ES-I3 (cell line): Measurements from ENCODE around the gene ANKRD17.

Experiments
- H3K36me3 ChIP-seq: 2 replicates; pipeline ENCODE4 v1.6.1; 2013; ENCODE audit warnings: mild to moderate bottlenecking, low read length, control low read depth, moderate library complexity; ENCODE audit not compliant: insufficient read depth
- H3K4me1 ChIP-seq: 2 replicates; pipeline ENCODE4 v1.6.1; 2013; ENCODE audit warnings: mild to moderate bottlenecking, control low read depth, low read length; ENCODE audit not compliant: insufficient read depth
- H3K9ac ChIP-seq: 2 replicates; pipeline ENCODE4 v1.6.1; 2013; ENCODE audit warnings: low read depth, mild to moderate bottlenecking, low read length, moderate library complexity
- H3K9me3 ChIP-seq: 2 replicates; pipeline ENCODE4 v1.6.1; 2013; ENCODE audit warnings: mild to moderate bottlenecking, low read length, moderate library complexity; ENCODE audit not compliant: control insufficient read depth, insufficient read depth

The ANKRD17 gene

GRCh38 chr4:73055241-73055897 lies 203.2 kb downstream of the ANKRD17 start:
- Histone ChIP-seq H3K4me1 (peaks cover 19% of the 10 kb centered on the region; the same call in 1 of the 2 replicates), H3K36me3 (peaks cover 13% of the 10 kb centered on the region), H3K9me3 (no peaks in the 10 kb centered on the region), H3K9ac (no peak overlapping the region)

DNA sequence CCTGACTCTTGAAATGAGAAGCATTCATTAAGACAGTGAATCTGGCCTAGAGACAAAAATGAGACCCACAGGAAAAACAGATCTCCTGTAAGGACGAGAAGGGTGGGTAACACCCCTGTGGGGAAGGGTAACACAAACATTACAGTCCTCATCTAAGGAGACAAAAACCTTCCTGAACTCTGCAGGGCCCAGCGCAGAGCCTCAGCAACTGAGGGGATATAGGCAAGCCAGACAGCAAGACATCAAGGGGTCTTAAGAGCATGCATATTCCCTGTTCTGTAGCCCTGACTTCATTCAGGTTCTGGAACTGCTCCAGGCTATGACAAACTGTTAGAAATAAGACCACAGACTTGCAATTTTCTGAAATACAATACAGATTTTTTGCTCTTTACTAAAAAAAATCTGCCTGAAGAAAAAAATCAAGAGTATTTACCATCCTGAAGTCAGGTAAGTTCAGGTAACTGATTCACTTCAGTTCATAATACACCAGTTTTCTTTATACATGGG lies 204.6 kb downstream of the ANKRD17 start:
- peaks cover 10% of the 10 kb centered on the region for H3K36me3 ChIP-seq
- peaks cover 19% of the 10 kb centered on the region; the same call in 1 of the 2 replicates for H3K4me1 ChIP-seq
- H3K9ac ChIP-seq: no peak overlapping the region
- H3K9me3 ChIP-seq: no peaks in the 10 kb centered on the region

GRCh38 chr4:73053076-73053475 lies 205.5 kb downstream of the ANKRD17 start:
- Histone ChIP-seq H3K9me3 (no peaks in the 10 kb centered on the region), H3K9ac (no peak overlapping the region), H3K36me3 (peaks cover 9% of the 10 kb centered on the region), H3K4me1 (peaks cover 19% of the 10 kb centered on the region; the same call in 1 of the 2 replicates)

- Histone ChIP-seq H3K9me3 (no peaks in the 10 kb centered on the region), H3K4me1 (peaks cover 19% of the 10 kb centered on the region; the same call in 1 of the 2 replicates), H3K9ac (no peak overlapping the region), H3K36me3 (peaks cover 6% of the 10 kb centered on the region)
Measured at GRCh38 chr4:73051625-73052024, 207.0 kb downstream of the ANKRD17 start.

GRCh38 chr4:73045879-73046278 lies 212.7 kb downstream of the ANKRD17 start:
- Histone ChIP-seq H3K9me3 (no peaks in the 10 kb centered on the region), H3K4me1 (no peaks in the 10 kb centered on the region), H3K9ac (no peak overlapping the region), H3K36me3 (no peaks in the 10 kb centered on the region)

DNA sequence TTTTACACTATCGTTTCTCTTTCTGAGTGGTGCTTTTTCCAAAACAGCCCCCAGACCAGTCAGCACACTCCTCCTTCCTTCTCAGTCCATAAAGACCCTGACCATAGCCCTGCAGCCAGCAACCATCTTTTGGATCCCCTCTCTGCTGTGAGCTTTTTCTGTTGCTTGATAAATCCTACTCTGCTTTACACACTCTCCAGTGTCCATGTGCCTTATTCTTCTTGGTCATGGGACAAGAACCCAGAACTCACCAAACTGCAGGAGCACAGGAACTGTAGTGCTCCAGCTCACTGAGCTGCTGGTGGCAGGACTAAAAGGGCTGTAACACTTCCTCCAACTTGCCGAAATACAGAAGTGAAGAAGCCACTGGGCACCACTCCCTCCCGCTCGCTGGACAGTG lies 221.5 kb downstream of the ANKRD17 start:
- Histone ChIP-seq H3K9me3 (peaks cover 13% of the 10 kb centered on the region), H3K9ac (no peak overlapping the region), H3K36me3 (no peaks in the 10 kb centered on the region)

GRCh38 chr4:73036123-73036522 lies 222.5 kb downstream of the ANKRD17 start:
- Histone ChIP-seq H3K9me3 (peaks cover 13% of the 10 kb centered on the region), H3K36me3 (no peaks in the 10 kb centered on the region), H3K4me1 (no peaks in the 10 kb centered on the region), H3K9ac (no peak overlapping the region)

More for the DNA sequence above, 221.5 kb downstream of the ANKRD17 start:
- no peaks in the 10 kb centered on the region for H3K4me1 ChIP-seq

GRCh38 chr4:73034896-73035295 lies 223.7 kb downstream of the ANKRD17 start:
- Histone ChIP-seq H3K9ac (no peak overlapping the region), H3K9me3 (peaks cover 13% of the 10 kb centered on the region), H3K36me3 (no peaks in the 10 kb centered on the region), H3K4me1 (no peaks in the 10 kb centered on the region)

GRCh38 chr4:73028621-73029020 lies 230.0 kb downstream of the ANKRD17 start:
- Histone ChIP-seq H3K9me3 (no peaks in the 10 kb centered on the region), H3K9ac (no peak overlapping the region), H3K4me1 (no peaks in the 10 kb centered on the region), H3K36me3 (no peaks in the 10 kb centered on the region)
